ENCODE results near the gene TBC1D9B.
"Not testable (repeated sequence)": the region's sequence is repeated elsewhere in the genome, so short reads cannot be mapped to it uniquely, and the experiment has no call there.

The TBC1D9B gene

GRCh38 chr5:179858241-179858585, 49.5 kb downstream of the TBC1D9B start:
- H3K4me1 Mint-ChIP-seq: peaks cover 8% of the 10 kb centered on the region
- H3K9me3 Mint-ChIP-seq: no peaks in the 10 kb centered on the region
- peak overlapping the region; percentile 84 for H3K27ac Mint-ChIP-seq (ENCODE audit: low read depth)
- H3K36me3 Mint-ChIP-seq (ENCODE audit: insufficient read depth): peaks cover 4% of the 10 kb centered on the region
- DNase-seq (ENCODE audit: low spot score in 2 of 2) (peak; percentile 27 to 37), ATAC-seq (replicated peaks; ENCODE audit: extremely low read depth, poor library complexity, severe bottlenecking) (peak; percentile 75)
- H3K4me3 Mint-ChIP-seq: peak overlapping the region; percentile 86
- no peaks in the 10 kb centered on the region for H3K27me3 Mint-ChIP-seq

GRCh38 chr5:179854356-179854755, 53.3 kb downstream of the TBC1D9B start:
- Mint-ChIP-seq H3K4me1 (peaks cover 18% of the 10 kb centered on the region), H3K4me3 (no peak overlapping the region), H3K9me3 (no peaks in the 10 kb centered on the region), H3K27me3 (no peaks in the 10 kb centered on the region), H3K27ac (ENCODE audit: low read depth) (no peak overlapping the region), H3K36me3 (ENCODE audit: insufficient read depth) (peaks cover 12% of the 10 kb centered on the region)
- no peak for ATAC-seq (replicated peaks; ENCODE audit: extremely low read depth, poor library complexity, severe bottlenecking)
- DNase-seq (ENCODE audit: low spot score in 2 of 2): no peak

DNA sequence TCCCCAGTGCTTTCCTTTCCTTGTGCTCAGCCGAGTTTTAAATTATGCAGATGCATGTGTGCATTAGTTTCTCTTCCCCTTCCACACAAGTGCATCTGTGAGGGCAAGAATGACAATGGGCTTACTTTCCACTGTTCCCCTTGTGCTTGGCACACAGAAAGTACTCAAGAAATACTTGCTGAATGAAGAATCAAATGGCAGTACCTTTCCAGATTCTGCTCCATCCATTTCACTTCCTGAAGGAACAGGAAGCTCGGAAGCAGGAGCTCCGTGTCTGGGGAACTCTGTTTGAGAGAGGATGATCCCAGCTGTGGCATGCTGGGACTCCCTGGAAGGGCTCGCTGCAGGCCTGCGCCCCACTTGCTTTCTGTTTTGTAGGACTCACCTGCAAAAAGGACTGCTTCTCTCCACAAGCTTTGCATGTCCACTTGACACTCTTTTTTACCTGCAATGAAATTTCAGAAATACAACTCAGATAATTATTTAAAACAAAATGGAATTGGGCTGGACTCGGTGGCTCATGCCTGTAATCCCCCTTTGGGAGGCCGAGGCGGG, 54.6 kb downstream of the TBC1D9B start:
- no peak for ATAC-seq (replicated peaks; ENCODE audit: extremely low read depth, poor library complexity, severe bottlenecking)

GRCh38 chr5:179841621-179842020, 66.1 kb downstream of the TBC1D9B start:
- ATAC-seq (replicated peaks; ENCODE audit: extremely low read depth, poor library complexity, severe bottlenecking) (no peak), DNase-seq (ENCODE audit: low spot score in 2 of 2) (no peak)
- Mint-ChIP-seq H3K27me3 (no peaks in the 10 kb centered on the region), H3K27ac (ENCODE audit: low read depth) (no peak overlapping the region), H3K4me3 (no peak overlapping the region), H3K36me3 (ENCODE audit: insufficient read depth) (peaks cover 48% of the 10 kb centered on the region), H3K4me1 (peaks cover 7% of the 10 kb centered on the region), H3K9me3 (peaks cover 6% of the 10 kb centered on the region)

More for the DNA sequence above, 54.6 kb downstream of the TBC1D9B start:
- DNase-seq (ENCODE audit: low spot score in 2 of 2): no peak
- Mint-ChIP-seq H3K36me3 (ENCODE audit: insufficient read depth) (peaks cover 10% of the 10 kb centered on the region), H3K27ac (ENCODE audit: low read depth) (no peak overlapping the region), H3K27me3 (no peaks in the 10 kb centered on the region), H3K4me3 (no peak overlapping the region), H3K4me1 (peaks cover 16% of the 10 kb centered on the region), H3K9me3 (no peaks in the 10 kb centered on the region)

DNA sequence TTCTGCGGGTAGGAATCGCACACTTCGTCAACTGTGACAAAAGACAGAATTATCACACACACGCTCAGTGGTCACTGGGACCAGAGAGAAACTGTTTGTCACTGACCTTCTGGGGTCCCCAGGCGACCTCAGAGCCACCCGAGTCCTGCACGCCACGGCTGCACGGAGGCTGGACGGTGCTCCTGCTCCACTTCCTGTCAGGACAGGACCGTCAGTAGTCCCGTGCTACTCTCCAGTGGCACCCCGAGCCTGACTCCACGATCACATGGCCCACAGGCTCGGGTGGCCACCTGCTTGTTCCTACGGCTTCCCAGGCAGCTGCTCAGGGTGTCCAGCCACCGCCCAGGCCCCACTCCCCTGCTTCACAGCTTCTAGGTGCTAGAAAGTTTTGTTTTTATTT, 66.9 kb downstream of the TBC1D9B start:
- Mint-ChIP-seq H3K36me3 (ENCODE audit: insufficient read depth) (peaks cover 52% of the 10 kb centered on the region), H3K27ac (ENCODE audit: low read depth) (no peak overlapping the region), H3K4me1 (peaks cover 15% of the 10 kb centered on the region), H3K9me3 (peaks cover 6% of the 10 kb centered on the region), H3K27me3 (no peaks in the 10 kb centered on the region), H3K4me3 (no peak overlapping the region)
- no peak for DNase-seq (ENCODE audit: low spot score in 2 of 2)
- ATAC-seq (replicated peaks; ENCODE audit: extremely low read depth, poor library complexity, severe bottlenecking): no peak

DNA sequence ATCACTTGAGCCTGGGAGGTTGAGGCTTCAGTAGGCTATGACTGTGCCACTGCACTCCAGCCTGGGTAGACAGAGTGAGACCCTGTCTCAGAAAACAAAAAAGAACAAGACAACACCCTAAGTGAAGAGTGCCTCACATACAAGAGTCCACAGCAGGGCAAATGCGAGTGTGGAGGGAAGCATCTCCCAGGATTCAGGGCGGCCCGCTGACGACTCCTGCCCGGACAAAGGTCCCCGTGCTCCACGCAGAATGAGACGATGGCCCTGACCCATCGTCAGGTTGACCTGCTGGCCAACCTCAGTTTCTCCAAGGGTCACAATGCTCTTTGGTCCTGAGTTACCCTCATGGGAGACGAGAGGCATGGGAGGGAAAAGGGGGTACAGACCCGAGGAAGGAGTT, 67.4 kb downstream of the TBC1D9B start:
- no peak overlapping the region for H3K27ac Mint-ChIP-seq (ENCODE audit: low read depth)
- H3K4me1 Mint-ChIP-seq: peaks cover 17% of the 10 kb centered on the region
- DNase-seq (ENCODE audit: low spot score in 2 of 2) (no peak), ATAC-seq (replicated peaks; ENCODE audit: extremely low read depth, poor library complexity, severe bottlenecking) (no peak)
- no peak overlapping the region for H3K4me3 Mint-ChIP-seq
- H3K9me3 Mint-ChIP-seq: peaks cover 6% of the 10 kb centered on the region
- peaks cover 55% of the 10 kb centered on the region for H3K36me3 Mint-ChIP-seq (ENCODE audit: insufficient read depth)
- H3K27me3 Mint-ChIP-seq: no peaks in the 10 kb centered on the region

GRCh38 chr5:179839328-179840256, 68.1 kb downstream of the TBC1D9B start:
- Mint-ChIP-seq H3K36me3 (ENCODE audit: insufficient read depth) (peaks cover 57% of the 10 kb centered on the region), H3K9me3 (peaks cover under 1% of the 10 kb centered on the region), H3K27me3 (no peaks in the 10 kb centered on the region), H3K4me3 (no peak overlapping the region), H3K27ac (ENCODE audit: low read depth) (no peak overlapping the region), H3K4me1 (peaks cover 17% of the 10 kb centered on the region)
- ATAC-seq (replicated peaks; ENCODE audit: extremely low read depth, poor library complexity, severe bottlenecking) (no peak), DNase-seq (ENCODE audit: low spot score in 2 of 2) (no peak)

- no peaks in the 10 kb centered on the region for H3K9me3 Mint-ChIP-seq
- H3K27ac Mint-ChIP-seq (ENCODE audit: low read depth): peak overlapping the region; percentile 88
- no peak for DNase-seq (ENCODE audit: low spot score in 2 of 2)
- peaks cover 25% of the 10 kb centered on the region for H3K4me1 Mint-ChIP-seq
- peaks cover 67% of the 10 kb centered on the region for H3K36me3 Mint-ChIP-seq (ENCODE audit: insufficient read depth)
- peak overlapping the region; percentile 58 for H3K4me3 Mint-ChIP-seq
- ATAC-seq (replicated peaks; ENCODE audit: extremely low read depth, poor library complexity, severe bottlenecking): no peak
- H3K27me3 Mint-ChIP-seq: no peaks in the 10 kb centered on the region
Observed at GRCh38 chr5:179837076-179838011, 70.4 kb downstream of the TBC1D9B start.

GRCh38 chr5:179836225-179837019, 71.3 kb downstream of the TBC1D9B start:
- Mint-ChIP-seq H3K9me3 (no peaks in the 10 kb centered on the region), H3K27ac (ENCODE audit: low read depth) (peak overlapping the region; percentile 88), H3K4me1 (peaks cover 25% of the 10 kb centered on the region), H3K27me3 (no peaks in the 10 kb centered on the region), H3K36me3 (ENCODE audit: insufficient read depth) (peaks cover 68% of the 10 kb centered on the region), H3K4me3 (peak overlapping the region; percentile 58)
- ATAC-seq (replicated peaks; ENCODE audit: extremely low read depth, poor library complexity, severe bottlenecking) (peak; percentile 94), DNase-seq (ENCODE audit: low spot score in 2 of 2) (peak in 1 of 2 donors; percentile 41)

- peaks cover 67% of the 10 kb centered on the region for H3K36me3 Mint-ChIP-seq (ENCODE audit: insufficient read depth)
- not testable (repeated sequence) for H3K27me3 Mint-ChIP-seq; H3K27ac Mint-ChIP-seq (ENCODE audit: low read depth); DNase-seq (ENCODE audit: low spot score in 2 of 2); ATAC-seq (replicated peaks; ENCODE audit: extremely low read depth, poor library complexity, severe bottlenecking); H3K9me3 Mint-ChIP-seq; H3K4me3 Mint-ChIP-seq
- peaks cover 34% of the 10 kb centered on the region for H3K4me1 Mint-ChIP-seq
Observed at GRCh38 chr5:179834871-179835270, 72.8 kb downstream of the TBC1D9B start.

DNA sequence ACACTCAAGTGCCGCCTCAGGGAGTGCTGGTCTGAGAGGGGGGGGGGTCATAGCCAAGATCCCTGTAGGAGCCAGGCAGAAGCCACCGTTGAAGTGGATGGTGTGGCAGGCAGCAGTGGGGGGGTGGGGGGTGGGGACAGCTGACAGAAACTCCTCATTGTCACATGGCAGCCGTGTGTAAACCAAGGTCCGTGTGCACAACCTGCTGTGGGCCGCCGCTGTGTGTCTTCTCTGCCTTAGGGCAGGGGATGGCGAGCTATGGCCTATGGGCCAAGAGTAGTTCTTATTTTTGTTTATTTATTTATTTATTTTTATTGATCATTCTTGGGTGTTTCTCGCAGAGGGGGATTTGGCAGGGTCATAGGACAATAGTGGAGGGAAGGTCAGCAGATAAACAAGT, 73.6 kb downstream of the TBC1D9B start:
- no peaks in the 10 kb centered on the region for H3K9me3 Mint-ChIP-seq
- peak overlapping the region; percentile 62 for H3K27ac Mint-ChIP-seq (ENCODE audit: low read depth)
- DNase-seq (ENCODE audit: low spot score in 2 of 2) (no peak), ATAC-seq (replicated peaks; ENCODE audit: extremely low read depth, poor library complexity, severe bottlenecking) (no peak)
- peaks cover 41% of the 10 kb centered on the region for H3K4me1 Mint-ChIP-seq
- no peaks in the 10 kb centered on the region for H3K27me3 Mint-ChIP-seq
- H3K4me3 Mint-ChIP-seq: no peak overlapping the region
- H3K36me3 Mint-ChIP-seq (ENCODE audit: insufficient read depth): peaks cover 69% of the 10 kb centered on the region

DNA sequence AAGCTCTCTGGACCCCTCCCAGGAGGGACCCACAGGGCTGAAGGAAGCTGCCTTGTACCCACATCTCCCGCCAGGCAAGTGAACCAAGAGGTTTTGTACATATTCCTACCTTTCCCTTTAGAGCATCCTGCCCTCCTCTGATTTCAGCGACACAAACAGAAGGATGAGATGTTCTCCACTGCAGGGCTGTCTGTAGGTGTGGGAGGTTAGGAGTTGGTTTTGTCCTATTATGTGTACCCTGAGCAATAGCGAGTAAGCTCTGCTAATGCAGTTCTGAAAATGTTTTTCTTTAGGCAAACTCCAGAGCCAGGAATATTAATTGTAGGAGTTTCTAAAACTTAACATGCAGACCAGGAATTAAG, 74.0 kb downstream of the TBC1D9B start:
- DNase-seq (ENCODE audit: low spot score in 2 of 2): no peak
- no peak for ATAC-seq (replicated peaks; ENCODE audit: extremely low read depth, poor library complexity, severe bottlenecking)
- H3K27me3 Mint-ChIP-seq: no peaks in the 10 kb centered on the region
- peaks cover 73% of the 10 kb centered on the region for H3K36me3 Mint-ChIP-seq (ENCODE audit: insufficient read depth)
- peaks cover 46% of the 10 kb centered on the region for H3K4me1 Mint-ChIP-seq
- H3K9me3 Mint-ChIP-seq: no peaks in the 10 kb centered on the region
- peak overlapping the region; percentile 62 for H3K27ac Mint-ChIP-seq (ENCODE audit: low read depth)
- H3K4me3 Mint-ChIP-seq: no peak overlapping the region
